ENCODE data around the gene NPAS4. TPM values are rescaled to one million over a fixed set of nuclear protein-coding genes. Genes with fewer than 3 reads are reported as not detected.
"Not testable (repeated sequence)": the region's sequence is repeated elsewhere in the genome, so short reads cannot be mapped to it uniquely, and the experiment has no call there.

NPAS4 gene
- total RNA-seq (2014; rRNA removed; shearing (Covaris generic); ENCODE audit: low replicate concordance), result not detected in 2 replicates

DNA sequence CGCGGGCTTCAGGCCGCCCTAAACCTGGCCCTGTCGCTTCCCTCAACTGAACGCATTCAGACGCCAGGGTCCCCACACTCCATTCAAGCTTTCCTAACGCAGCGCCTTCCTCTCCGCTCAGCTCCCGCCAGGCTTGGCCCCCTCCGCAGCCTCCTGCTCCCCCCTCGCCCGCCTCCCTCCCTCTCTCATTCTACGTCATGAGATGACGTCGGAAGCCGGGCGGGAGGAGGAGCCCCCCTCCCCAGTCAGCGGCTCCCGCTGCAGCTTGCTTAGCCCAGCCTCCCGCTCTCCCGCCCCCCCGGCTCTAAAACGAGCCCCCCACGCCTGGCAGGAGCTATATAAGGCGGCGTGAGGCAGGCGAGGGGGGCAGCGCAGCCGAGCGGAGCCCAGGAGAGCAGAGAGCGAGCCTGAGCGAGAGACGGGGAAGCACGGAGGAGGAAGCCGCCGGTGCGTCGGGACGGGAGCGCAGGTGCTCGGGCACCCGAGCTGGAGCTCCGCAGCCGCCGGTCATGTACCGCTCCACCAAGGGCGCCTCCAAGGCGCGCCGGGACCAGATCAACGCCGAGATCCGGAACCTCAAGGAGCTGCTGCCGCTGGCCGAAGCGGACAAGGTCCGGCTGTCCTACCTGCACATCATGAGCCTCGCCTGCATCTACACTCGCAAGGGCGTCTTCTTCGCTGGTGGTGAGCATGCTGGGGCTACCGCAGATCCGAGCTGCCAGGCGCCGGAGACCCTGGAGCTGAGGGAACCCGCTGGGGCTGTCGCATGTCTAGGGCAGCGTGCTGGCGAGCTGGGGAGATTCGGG, at the start of gene NPAS4:
NPAS4 (plus strand) TSS at position 365 of the 806 bp plus-strand sequence; CDS start at position 510, 145 bp downstream.
- H2AFZ ChIP-seq (ENCODE audit: low read length), result no peak within 1 kb of the TSS
- no peaks in the 10 kb centered on the region for H3K27me3 ChIP-seq (ENCODE audit: low read length)
- no peaks in the 10 kb centered on the region for H3K9me2 ChIP-seq (replicated peaks; ENCODE audit: insufficient read depth, low read length)
- no peak within 1 kb of the TSS for H3K4me2 ChIP-seq (ENCODE audit: low read depth, low read length, poor library complexity, severe bottlenecking)
- no peaks in the 10 kb centered on the region for H3K36me3 ChIP-seq (ENCODE audit: insufficient read depth, low read length)
- H3K4me3 ChIP-seq (ENCODE audit: low read length), result no peak within 1 kb of the TSS
- H3K9me3 ChIP-seq (ENCODE audit: low read length), result no peaks in the 10 kb centered on the region
- no peak within 1 kb of the TSS for H3K27ac ChIP-seq (ENCODE audit: low read length)
- DNase-seq, result no peak
- peaks cover 7% of the 10 kb centered on the region; the same call in 1 of the 2 replicates for H3K4me1 ChIP-seq (ENCODE audit: low read length)
- peaks cover 11% of the 10 kb centered on the region; the same call in 1 of the 2 replicates for H4K20me1 ChIP-seq (ENCODE audit: insufficient read depth, low read depth, low read length)
- H3K79me2 ChIP-seq (ENCODE audit: low read length), result no peaks in the 10 kb centered on the region
- H3K9ac ChIP-seq (ENCODE audit: low read length), result no peak within 1 kb of the TSS

DNA sequence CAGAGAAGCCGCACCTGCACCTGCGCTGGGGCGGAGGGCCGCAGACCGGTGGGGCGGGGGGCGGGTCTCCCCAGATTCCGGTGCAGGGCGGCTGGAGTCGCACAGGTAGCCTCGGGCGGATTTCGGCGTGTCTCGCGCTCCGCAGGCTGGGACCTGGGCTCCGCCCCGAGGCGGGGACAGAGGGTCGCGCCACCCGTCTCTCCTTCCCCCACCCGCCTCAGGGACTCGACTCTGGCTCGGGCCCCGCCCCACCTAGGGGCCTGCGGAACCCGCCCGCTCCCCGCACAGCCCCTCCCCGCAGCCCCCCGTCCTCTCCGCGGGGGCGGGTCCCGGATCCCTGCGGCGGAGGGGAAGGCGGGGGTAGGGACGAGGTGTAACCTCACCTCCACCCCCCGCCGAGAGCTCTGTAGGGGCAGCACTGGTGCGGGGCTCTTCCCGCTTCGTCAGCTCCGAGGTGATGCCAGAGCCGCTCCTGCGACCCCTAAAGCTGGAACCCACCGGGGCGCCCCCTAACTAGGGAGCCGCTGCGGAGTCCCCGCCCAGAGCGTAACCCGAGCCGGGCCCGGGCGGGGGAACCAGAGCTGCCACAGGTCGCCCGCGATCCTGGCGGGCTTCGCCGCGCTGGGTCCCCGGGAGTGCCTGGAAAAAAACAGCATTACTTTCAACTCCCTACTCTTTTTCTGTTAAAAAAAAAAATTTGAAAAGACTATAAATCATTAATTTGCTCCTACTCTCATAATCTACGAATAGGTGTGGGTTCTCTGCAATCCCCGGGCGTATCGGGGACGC, 49.0 kb upstream of the NPAS4 start, which contains the start of gene SLC29A2:
SLC29A2 (minus strand) TSS at position 134 of the 789 bp plus-strand sequence. CDS start 169 bp downstream, outside the sequence.
- Histone ChIP-seq H3K27ac (ENCODE audit: low read length) (no peak within 1 kb of the TSS; the same call in 1 of the 2 replicates), H4K20me1 (ENCODE audit: insufficient read depth, low read depth, low read length) (no peaks in the 10 kb centered on the region), H3K79me2 (ENCODE audit: low read length) (no peaks in the 10 kb centered on the region), H2AFZ (ENCODE audit: low read length) (peak within 1 kb of the TSS; percentile 89), H3K4me1 (ENCODE audit: low read length) (peaks cover 24% of the 10 kb centered on the region), H3K36me3 (ENCODE audit: insufficient read depth, low read length) (no peaks in the 10 kb centered on the region), H3K9ac (ENCODE audit: low read length) (peak within 1 kb of the TSS; percentile 63), H3K9me2 (replicated peaks; ENCODE audit: insufficient read depth, low read length) (no peaks in the 10 kb centered on the region), H3K9me3 (ENCODE audit: low read length) (no peaks in the 10 kb centered on the region), H3K4me3 (ENCODE audit: low read length) (peak within 1 kb of the TSS; percentile 69), H3K4me2 (ENCODE audit: low read depth, low read length, poor library complexity, severe bottlenecking) (peak within 1 kb of the TSS; percentile 83), H3K27me3 (ENCODE audit: low read length) (no peaks in the 10 kb centered on the region)
- peak; percentile 70 for DNase-seq

DNA sequence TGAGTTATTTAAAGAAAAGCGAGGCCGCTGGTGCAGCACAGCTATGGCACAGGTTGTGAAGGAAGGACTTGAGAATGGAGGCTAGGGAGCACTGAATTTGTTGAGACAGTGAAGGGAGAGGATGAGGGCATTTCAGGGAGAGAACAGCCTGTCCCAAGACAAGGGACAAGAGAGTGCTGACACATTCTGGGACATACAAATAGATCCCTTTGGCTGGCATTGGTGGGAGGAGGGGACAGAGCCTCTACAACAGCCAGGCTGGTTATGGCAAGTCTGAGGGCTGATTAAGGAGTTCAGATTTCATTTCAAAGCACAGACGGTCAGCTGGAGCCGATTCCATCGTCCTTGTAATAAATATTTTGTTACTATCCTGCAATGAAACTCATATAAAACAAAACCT, 47.6 kb upstream of the NPAS4 start:
- no peaks in the 10 kb centered on the region for H3K79me2 ChIP-seq (ENCODE audit: low read length)
- H3K4me1 ChIP-seq (ENCODE audit: low read length), result peaks cover 24% of the 10 kb centered on the region
- no peak overlapping the region for H3K27ac ChIP-seq (ENCODE audit: low read length)
- H3K27me3 ChIP-seq (ENCODE audit: low read length), result no peaks in the 10 kb centered on the region
- no peak overlapping the region for H3K4me3 ChIP-seq (ENCODE audit: low read length)
- H3K4me2 ChIP-seq (ENCODE audit: low read depth, low read length, poor library complexity, severe bottlenecking), result no peak overlapping the region
- DNase-seq, result no peak
- no peaks in the 10 kb centered on the region for H3K9me2 ChIP-seq (replicated peaks; ENCODE audit: insufficient read depth, low read length)
- H3K9me3 ChIP-seq (ENCODE audit: low read length), result no peaks in the 10 kb centered on the region
- no peak overlapping the region for H3K9ac ChIP-seq (ENCODE audit: low read length)
- H2AFZ ChIP-seq (ENCODE audit: low read length), result no peak overlapping the region
- H3K36me3 ChIP-seq (ENCODE audit: insufficient read depth, low read length), result no peaks in the 10 kb centered on the region
- no peaks in the 10 kb centered on the region for H4K20me1 ChIP-seq (ENCODE audit: insufficient read depth, low read depth, low read length)

DNA sequence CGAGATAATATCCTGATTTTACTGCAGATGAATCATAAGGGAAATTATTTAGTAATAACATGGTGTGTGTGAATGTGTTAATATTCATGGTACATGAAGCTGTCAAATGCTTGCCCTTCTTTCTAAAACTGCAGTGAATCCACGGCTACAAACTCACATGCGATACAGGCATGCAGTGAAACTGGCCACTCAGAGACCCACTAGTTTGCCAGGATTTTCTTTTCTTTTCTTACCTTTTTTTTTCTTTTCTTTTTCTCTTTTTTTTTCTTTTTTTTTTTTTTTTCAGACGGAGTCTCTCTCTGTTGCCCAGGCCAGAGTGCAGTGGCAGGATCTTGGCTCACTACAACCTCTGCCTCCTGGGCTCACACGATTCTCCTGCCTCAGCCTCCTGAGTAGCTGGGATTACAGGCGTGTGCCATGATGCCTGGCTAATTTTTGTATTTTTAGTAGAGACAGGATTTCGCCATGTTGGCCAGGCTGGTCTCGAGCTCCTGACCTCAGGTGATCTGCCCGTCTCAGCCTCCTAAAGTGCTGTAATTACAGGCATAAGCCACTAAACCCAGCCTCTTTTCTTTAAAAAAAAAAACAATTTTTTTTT, 47.0 kb upstream of the NPAS4 start:
- H3K9me2 ChIP-seq (replicated peaks; ENCODE audit: insufficient read depth, low read length); H3K79me2 ChIP-seq (ENCODE audit: low read length); H4K20me1 ChIP-seq (ENCODE audit: insufficient read depth, low read depth, low read length); H3K4me3 ChIP-seq (ENCODE audit: low read length); H3K4me2 ChIP-seq (ENCODE audit: low read depth, low read length, poor library complexity, severe bottlenecking); H3K9me3 ChIP-seq (ENCODE audit: low read length); H3K27ac ChIP-seq (ENCODE audit: low read length); H3K36me3 ChIP-seq (ENCODE audit: insufficient read depth, low read length); H2AFZ ChIP-seq (ENCODE audit: low read length); H3K27me3 ChIP-seq (ENCODE audit: low read length); DNase-seq; H3K9ac ChIP-seq (ENCODE audit: low read length): not testable (repeated sequence)
- peaks cover 19% of the 10 kb centered on the region for H3K4me1 ChIP-seq (ENCODE audit: low read length)

DNA sequence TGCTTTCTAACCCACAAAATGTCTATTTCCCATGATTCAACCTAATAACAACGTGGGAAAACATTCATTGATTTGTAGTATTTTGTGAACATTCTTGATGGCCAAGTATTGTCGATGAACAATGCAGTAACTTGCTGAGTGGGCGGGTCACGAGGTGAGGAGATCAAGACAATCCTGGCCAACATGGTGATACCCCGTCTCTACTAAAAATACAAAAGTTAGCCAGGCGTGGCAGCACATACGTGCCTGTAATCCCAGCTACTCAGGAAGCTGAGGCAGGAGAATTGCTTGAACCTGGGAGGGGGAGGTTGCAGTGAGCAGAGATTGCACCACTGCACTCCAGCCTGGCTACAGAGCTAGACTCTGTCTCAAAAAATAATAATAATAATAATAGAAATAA, 40.6 kb upstream of the NPAS4 start:
- not testable (repeated sequence) for H3K27ac ChIP-seq (ENCODE audit: low read length); H3K9ac ChIP-seq (ENCODE audit: low read length); H3K27me3 ChIP-seq (ENCODE audit: low read length); H3K4me1 ChIP-seq (ENCODE audit: low read length); H3K9me3 ChIP-seq (ENCODE audit: low read length); H3K4me2 ChIP-seq (ENCODE audit: low read depth, low read length, poor library complexity, severe bottlenecking); H4K20me1 ChIP-seq (ENCODE audit: insufficient read depth, low read depth, low read length); H3K4me3 ChIP-seq (ENCODE audit: low read length); H2AFZ ChIP-seq (ENCODE audit: low read length); H3K36me3 ChIP-seq (ENCODE audit: insufficient read depth, low read length); H3K9me2 ChIP-seq (replicated peaks; ENCODE audit: insufficient read depth, low read length); H3K79me2 ChIP-seq (ENCODE audit: low read length)
- peak; percentile 34 for DNase-seq

DNA sequence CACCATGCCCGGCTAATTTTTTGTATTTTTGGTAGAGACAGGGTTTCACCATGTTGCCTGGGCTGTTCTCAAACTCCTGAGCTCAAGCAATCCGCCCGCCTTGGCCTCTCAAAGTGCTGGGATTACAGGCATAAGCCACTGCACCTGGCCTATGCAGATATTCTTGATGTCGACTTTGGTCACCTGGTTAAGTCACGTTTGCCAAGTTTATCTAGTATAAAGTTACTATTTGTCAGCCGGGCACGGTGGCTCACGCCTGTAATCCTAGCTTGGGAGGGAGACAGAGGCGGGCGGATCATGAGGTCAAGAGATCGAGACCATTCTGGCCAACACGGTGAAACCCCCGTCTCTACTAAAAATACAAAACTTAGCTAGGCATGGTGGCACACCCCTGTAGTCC, 36.5 kb upstream of the NPAS4 start:
- H3K79me2 ChIP-seq (ENCODE audit: low read length); H3K9ac ChIP-seq (ENCODE audit: low read length); H3K27ac ChIP-seq (ENCODE audit: low read length); H4K20me1 ChIP-seq (ENCODE audit: insufficient read depth, low read depth, low read length); H3K4me2 ChIP-seq (ENCODE audit: low read depth, low read length, poor library complexity, severe bottlenecking); H2AFZ ChIP-seq (ENCODE audit: low read length); H3K9me3 ChIP-seq (ENCODE audit: low read length); H3K36me3 ChIP-seq (ENCODE audit: insufficient read depth, low read length); H3K4me1 ChIP-seq (ENCODE audit: low read length); H3K9me2 ChIP-seq (replicated peaks; ENCODE audit: insufficient read depth, low read length); H3K4me3 ChIP-seq (ENCODE audit: low read length); H3K27me3 ChIP-seq (ENCODE audit: low read length): not testable (repeated sequence)
- DNase-seq, result peak; percentile 2

DNA sequence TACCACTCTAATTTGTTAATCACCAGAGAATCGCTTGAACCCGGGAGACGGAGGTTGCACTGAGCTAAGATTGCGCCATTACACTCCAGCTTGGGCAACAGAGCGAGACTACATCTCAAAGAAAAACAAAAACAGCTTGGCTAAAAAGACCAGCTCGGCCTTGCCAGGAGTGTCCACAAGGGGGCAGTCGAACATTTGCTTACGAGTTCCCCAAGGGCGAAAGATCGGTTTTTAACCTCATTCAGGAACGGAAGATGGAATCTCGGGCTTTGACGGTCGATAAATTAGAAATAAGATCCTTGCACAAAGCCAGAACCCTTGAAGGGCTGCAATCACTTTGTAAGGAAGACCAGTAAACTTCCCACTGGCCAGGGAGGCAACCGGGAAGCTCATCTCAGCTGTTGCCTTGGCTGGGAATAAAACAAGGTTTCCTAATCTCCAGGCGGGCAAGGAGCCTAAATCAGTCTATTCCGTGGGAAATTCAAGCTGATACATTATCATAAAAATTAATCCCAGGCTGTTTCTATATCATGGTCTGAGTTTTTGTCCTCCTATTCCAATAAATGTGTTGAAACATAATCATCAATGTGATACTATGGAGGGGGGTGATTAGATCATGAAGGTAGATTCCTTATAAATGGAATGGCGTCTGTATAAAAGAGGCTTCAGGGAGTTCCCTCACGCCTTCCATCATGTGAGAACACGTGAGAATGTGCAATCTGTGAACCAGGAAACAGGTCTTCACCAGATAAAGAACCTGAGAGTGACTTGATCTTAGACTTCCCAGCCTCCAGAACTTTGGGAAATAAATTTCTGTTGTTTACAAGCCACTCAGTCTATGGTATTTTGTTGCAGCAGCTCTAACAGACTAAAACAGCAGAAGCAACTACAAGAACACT, 34.4 kb upstream of the NPAS4 start:
- H3K9ac ChIP-seq (ENCODE audit: low read length), result peak overlapping the region; percentile 11; the same call in 1 of the 2 replicates
- H3K9me2 ChIP-seq (replicated peaks; ENCODE audit: insufficient read depth, low read length), result no peaks in the 10 kb centered on the region
- DNase-seq, result peak; percentile 94
- H3K27ac ChIP-seq (ENCODE audit: low read length), result no peak overlapping the region
- H3K27me3 ChIP-seq (ENCODE audit: low read length), result no peaks in the 10 kb centered on the region
- H3K79me2 ChIP-seq (ENCODE audit: low read length), result no peaks in the 10 kb centered on the region
- H3K36me3 ChIP-seq (ENCODE audit: insufficient read depth, low read length), result no peaks in the 10 kb centered on the region
- H3K4me1 ChIP-seq (ENCODE audit: low read length), result peaks cover 6% of the 10 kb centered on the region
- peak overlapping the region; percentile 3; the same call in 1 of the 2 replicates for H3K4me3 ChIP-seq (ENCODE audit: low read length)
- H2AFZ ChIP-seq (ENCODE audit: low read length), result no peak overlapping the region
- H3K4me2 ChIP-seq (ENCODE audit: low read depth, low read length, poor library complexity, severe bottlenecking), result peak overlapping the region; percentile 13
- H3K9me3 ChIP-seq (ENCODE audit: low read length), result no peaks in the 10 kb centered on the region
- H4K20me1 ChIP-seq (ENCODE audit: insufficient read depth, low read depth, low read length), result no peaks in the 10 kb centered on the region
